Activated naive CD4-positive, alpha-beta T cell treated with anti-CD3 and anti-CD28 coated beads, Interleukin-2, amount 50 U/mL, for 72 hours (primary cell): ENCODE data around the gene DEAF1. TPM values are rescaled to one million over a fixed set of nuclear protein-coding genes. Genes with fewer than 3 reads are reported as not detected.

Experiments used
- ATAC-seq, 2 donors: fragments of 150-1000 bp; cut with Tn5 transposase; 2 replicates each; pipeline ENCODE4 v1.10.0; 2021; ENCODE audit warnings: mild to moderate bottlenecking in 2 of 2, moderate library complexity in 2 of 2
- DNase-seq, 2 donors: peaks; one replicate each; pipeline ENCODE4 v3.0.0; 2021 to 2022; ENCODE audit warnings: low spot score in 2 of 2
- H3K27ac Mint-ChIP-seq, 2 donors: one replicate each; pipeline ENCODE4 v1.8.0; 2022; ENCODE audit warnings: mild to moderate bottlenecking in 2 of 2, mixed read lengths in 2 of 2
- H3K36me3 Mint-ChIP-seq, 2 donors: one replicate each; pipeline ENCODE4 v1.8.0; 2022; ENCODE audit warnings: mixed read lengths in 2 of 2
- H3K9me3 Mint-ChIP-seq, 2 donors: one replicate each; pipeline ENCODE4 v1.8.0; 2022; ENCODE audit warnings: mixed read lengths in 2 of 2
- total RNA-seq, 2 donors: library from RNA; stranded (reverse); gene quantifications; one replicate each; pipeline ENCODE4 v1.2.3, GENCODE V29; 2022

Gene DEAF1
- total RNA-seq, 2 donors from 2014 or later, result 50.9 to 63.5 TPM

- no peaks in the 10 kb centered on the region for H3K9me3 Mint-ChIP-seq
- DNase-seq (no peak), ATAC-seq (no peak)
- peaks cover 10 to 12% of the 10 kb centered on the region in 2 donors for H3K36me3 Mint-ChIP-seq
- peak within 1 kb of the TSS in 1 of 2 donors; percentile 83 for H3K27ac Mint-ChIP-seq
These were observed 68.3 kb downstream of the DEAF1 start, which contains the start of gene SCT for GRCh38 chr11:626475-627307. SCT (minus strand) TSS chr11:627181; CDS start chr11:627143, 38 bp downstream.

GRCh38 chr11:625636-626268 is 69.3 kb downstream of the DEAF1 start:
- Mint-ChIP-seq H3K27ac (no peak overlapping the region), H3K36me3 (peaks cover 10 to 12% of the 10 kb centered on the region in 2 donors), H3K9me3 (no peaks in the 10 kb centered on the region)
- no peak for DNase-seq
- ATAC-seq, result peak in 1 of 2 donors; percentile 5

- peak in 1 of 2 donors; percentile 7 for ATAC-seq
- no peak within 1 kb of the TSS for H3K27ac Mint-ChIP-seq
These were observed 70.1 kb downstream of the DEAF1 start, which contains the start of gene CDHR5 for GRCh38 chr11:624705-625635. CDHR5 (minus strand) TSS chr11:624955; CDS start chr11:624902, 53 bp downstream.

GRCh38 chr11:623999-624704 is 70.9 kb downstream of the DEAF1 start:
- Mint-ChIP-seq H3K27ac (no peak overlapping the region), H3K36me3 (peaks cover 10 to 12% of the 10 kb centered on the region in 2 donors), H3K9me3 (no peaks in the 10 kb centered on the region)
- no peak for ATAC-seq
- no peak for DNase-seq

More at GRCh38 chr11:624705-625635, 70.1 kb downstream of the DEAF1 start, which contains the start of gene CDHR5:
- no peaks in the 10 kb centered on the region for H3K9me3 Mint-ChIP-seq
- DNase-seq, result no peak
- peaks cover 10 to 12% of the 10 kb centered on the region in 2 donors for H3K36me3 Mint-ChIP-seq

- no peak for ATAC-seq
- H3K27ac Mint-ChIP-seq, result peak overlapping the region in 1 of 2 donors; percentile 82
- H3K9me3 Mint-ChIP-seq, result no peaks in the 10 kb centered on the region
- peaks cover 8 to 10% of the 10 kb centered on the region in 2 donors for H3K36me3 Mint-ChIP-seq
- no peak for DNase-seq
These were observed 71.6 kb downstream of the DEAF1 start for GRCh38 chr11:623349-623869.

- Mint-ChIP-seq H3K36me3 (no peaks in the 10 kb centered on the region), H3K27ac (no peak overlapping the region), H3K9me3 (no peaks in the 10 kb centered on the region)
- ATAC-seq, result no peak
- DNase-seq, result no peak
These were observed 73.2 kb downstream of the DEAF1 start for GRCh38 chr11:621838-622237.

- no peaks in the 10 kb centered on the region for H3K9me3 Mint-ChIP-seq
- H3K36me3 Mint-ChIP-seq, result no peaks in the 10 kb centered on the region
- no peak overlapping the region for H3K27ac Mint-ChIP-seq
- ATAC-seq (no peak), DNase-seq (no peak)
These were observed 73.8 kb downstream of the DEAF1 start for GRCh38 chr11:620935-621814.

- H3K9me3 Mint-ChIP-seq, result no peaks in the 10 kb centered on the region
These were observed 74.8 kb downstream of the DEAF1 start for GRCh38 chr11:620201-620600.

GRCh38 chr11:619628-620050 is 75.4 kb downstream of the DEAF1 start:
- Mint-ChIP-seq H3K27ac (no peak overlapping the region), H3K36me3 (peaks cover 0 to 1% of the 10 kb centered on the region in 2 donors), H3K9me3 (no peaks in the 10 kb centered on the region)
- no peak for DNase-seq
- no peak for ATAC-seq

More at GRCh38 chr11:620201-620600, 74.8 kb downstream of the DEAF1 start:
- Mint-ChIP-seq H3K27ac (no peak overlapping the region), H3K36me3 (no peaks in the 10 kb centered on the region)
- no peak for ATAC-seq
- no peak for DNase-seq

GRCh38 chr11:618856-619627 is 76.0 kb downstream of the DEAF1 start:
- Mint-ChIP-seq H3K36me3 (peaks cover 0 to 7% of the 10 kb centered on the region in 2 donors), H3K9me3 (no peaks in the 10 kb centered on the region), H3K27ac (no peak overlapping the region)
- ATAC-seq (no peak), DNase-seq (no peak)

- Mint-ChIP-seq H3K9me3 (no peaks in the 10 kb centered on the region), H3K36me3 (peaks cover 0 to 8% of the 10 kb centered on the region in 2 donors), H3K27ac (peak overlapping the region in 1 of 2 donors; percentile 29)
- ATAC-seq (no peak), DNase-seq (no peak)
These were observed 76.9 kb downstream of the DEAF1 start for GRCh38 chr11:617912-618682.

- Mint-ChIP-seq H3K27ac (peak overlapping the region in 1 of 2 donors; percentile 87), H3K36me3 (peaks cover 0 to 8% of the 10 kb centered on the region in 2 donors), H3K9me3 (no peaks in the 10 kb centered on the region)
- ATAC-seq (no peak), DNase-seq (no peak)
These were observed 77.7 kb downstream of the DEAF1 start for GRCh38 chr11:617199-617911.
